GM20000 (cell line): ENCODE data around the gene UBAC2.

Experiments used
- DNase-seq: peaks from one replicate; pipeline ENCODE4 v3.0.0; 2012; ENCODE audit warnings: low spot score
- CTCF ChIP-seq: IDR thresholded peaks from 2 replicates; pipeline ENCODE4 v1.5.1; 2012; ENCODE audit warnings: mild to moderate bottlenecking, control low read depth; ENCODE audit errors: extremely low read depth, missing control alignments

The UBAC2 gene

GRCh38 chr13:99340638-99341037 lies 140.0 kb downstream of the UBAC2 start:
- DNase-seq = no peak

GRCh38 chr13:99341969-99342722 lies 141.5 kb downstream of the UBAC2 start:
- no peak for DNase-seq
- TF ChIP-seq CTCF = no peak

More at GRCh38 chr13:99340638-99341037, 140.0 kb downstream of the UBAC2 start:
- TF ChIP-seq CTCF = no peak

- no peak for TF ChIP-seq CTCF
- no peak for DNase-seq
These were observed 142.2 kb downstream of the UBAC2 start for GRCh38 chr13:99342723-99343315.

- no peak for DNase-seq
- no peak for TF ChIP-seq CTCF
These were observed 144.1 kb downstream of the UBAC2 start for GRCh38 chr13:99344610-99345208.

- no peak for DNase-seq
- TF ChIP-seq CTCF = no peak
These were observed 144.7 kb downstream of the UBAC2 start for GRCh38 chr13:99345345-99345744.

- DNase-seq = no peak
- TF ChIP-seq CTCF = no peak
These were observed 145.8 kb downstream of the UBAC2 start for GRCh38 chr13:99346335-99347042.
